ENCODE data around the gene DUSP1.

DNA sequence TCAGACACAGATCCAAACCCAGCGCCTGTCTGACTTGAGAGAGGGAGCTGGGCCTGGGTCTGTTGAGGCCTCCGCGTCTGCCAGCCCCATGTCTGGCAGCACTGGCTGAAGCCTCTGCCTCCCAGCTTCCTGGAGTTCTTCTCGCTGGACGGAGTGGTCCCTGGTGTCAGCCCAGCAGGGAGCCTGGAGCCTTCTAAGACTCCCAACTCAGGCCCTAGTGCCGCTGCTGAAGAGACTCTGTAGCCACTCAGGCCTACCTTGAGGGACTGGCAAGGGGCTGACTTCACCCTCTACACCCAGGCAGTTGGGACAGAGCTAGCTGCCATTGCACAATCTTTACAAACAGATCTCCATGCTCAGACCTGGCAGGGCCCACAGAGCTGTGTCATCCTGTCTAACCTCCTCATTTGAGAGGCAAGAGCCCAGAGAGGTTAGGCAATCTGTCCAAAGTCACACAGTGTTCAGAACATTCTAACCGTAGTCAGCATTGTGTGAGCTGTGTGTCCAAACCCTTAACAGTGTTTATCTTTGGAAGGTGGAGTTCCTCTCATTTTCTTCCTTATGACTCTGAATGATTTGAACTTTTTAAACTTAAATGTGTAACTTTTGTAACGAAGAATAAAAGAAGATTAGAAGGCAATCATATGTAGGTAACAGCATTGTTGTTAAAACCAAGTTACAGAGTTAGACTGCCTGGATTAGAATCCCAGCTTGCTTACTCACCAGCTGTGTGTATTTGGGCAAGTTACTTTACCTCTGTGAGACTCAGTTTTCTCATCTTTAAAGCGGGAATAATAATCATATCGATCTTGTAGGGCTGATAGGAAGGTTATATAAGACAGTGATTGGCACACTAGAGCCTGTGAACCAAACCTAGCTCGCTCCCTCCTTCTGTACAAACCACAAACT, 4.6 kb upstream of the DUSP1 start:
- TF ChIP-seq EP300 (IDR thresholded peaks at IDR 0.05), result peak; percentile 94 to 99 (median 98)
- peak; percentile 95 to 100 for TF ChIP-seq POLR2AphosphoS5 (IDR thresholded peaks at IDR 0.05)
- peak in 2 of 4 donors; percentile 64 to 88 for TF ChIP-seq POLR2A (IDR thresholded peaks at IDR 0.05)

Data from upper lobe of left lung (tissue), 4 donors.